Measurements from ENCODE around the gene CCDC186.

DNA sequence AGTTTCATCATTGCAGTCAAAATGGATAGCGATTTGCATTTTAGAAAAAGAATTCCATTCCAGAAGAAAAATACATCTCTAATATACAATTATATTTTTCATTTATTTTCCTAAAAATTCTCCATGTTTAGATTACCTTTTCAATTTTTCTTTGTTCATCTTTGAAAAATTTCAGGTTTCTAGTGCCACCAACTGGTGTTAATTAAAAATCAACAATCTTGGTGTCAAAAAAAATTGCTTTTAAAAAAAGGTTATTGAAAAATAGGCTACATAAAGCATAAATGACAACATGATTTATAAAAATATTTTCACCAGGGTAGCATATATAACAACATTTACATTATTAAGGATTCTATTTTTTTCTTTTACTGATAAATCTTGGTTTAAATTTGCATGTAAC is 53.0 kb downstream of the CCDC186 start:
- TF ChIP-seq, protein P1, sequence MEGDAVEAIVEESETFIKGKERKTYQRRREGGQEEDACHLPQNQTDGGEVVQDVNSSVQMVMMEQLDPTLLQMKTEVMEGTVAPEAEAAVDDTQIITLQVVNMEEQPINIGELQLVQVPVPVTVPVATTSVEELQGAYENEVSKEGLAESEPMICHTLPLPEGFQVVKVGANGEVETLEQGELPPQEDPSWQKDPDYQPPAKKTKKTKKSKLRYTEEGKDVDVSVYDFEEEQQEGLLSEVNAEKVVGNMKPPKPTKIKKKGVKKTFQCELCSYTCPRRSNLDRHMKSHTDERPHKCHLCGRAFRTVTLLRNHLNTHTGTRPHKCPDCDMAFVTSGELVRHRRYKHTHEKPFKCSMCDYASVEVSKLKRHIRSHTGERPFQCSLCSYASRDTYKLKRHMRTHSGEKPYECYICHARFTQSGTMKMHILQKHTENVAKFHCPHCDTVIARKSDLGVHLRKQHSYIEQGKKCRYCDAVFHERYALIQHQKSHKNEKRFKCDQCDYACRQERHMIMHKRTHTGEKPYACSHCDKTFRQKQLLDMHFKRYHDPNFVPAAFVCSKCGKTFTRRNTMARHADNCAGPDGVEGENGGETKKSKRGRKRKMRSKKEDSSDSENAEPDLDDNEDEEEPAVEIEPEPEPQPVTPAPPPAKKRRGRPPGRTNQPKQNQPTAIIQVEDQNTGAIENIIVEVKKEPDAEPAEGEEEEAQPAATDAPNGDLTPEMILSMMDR (conservative IDR thresholded peaks at IDR 0.05; ENCODE audit: low read depth, low read length) = no peak
- TF ChIP-seq POLR2A (IDR thresholded peaks at IDR 0.05; ENCODE audit: low read depth, low read length) (no peak), MXI1 (IDR thresholded peaks at IDR 0.05; ENCODE audit: borderline replicate concordance, low read depth, low read length) (no peak), CHD1 (IDR thresholded peaks at IDR 0.05; ENCODE audit: low read depth, low read length) (no peak), RAD21 (IDR thresholded peaks at IDR 0.05; ENCODE audit: low read length) (no peak), RCOR1 (IDR thresholded peaks at IDR 0.05; ENCODE audit: insufficient replicate concordance, low read length) (no peak), BHLHE40 (IDR thresholded peaks at IDR 0.05; ENCODE audit: low read depth, low read length) (no peak)
